H1 (cell line): ENCODE data around the gene IL17RA. TPM values are rescaled to one million over a fixed set of nuclear protein-coding genes. Genes with fewer than 3 reads are reported as not detected.

Source experiments
- BCL11A ChIP-seq, 2 experiments: IDR thresholded peaks; one replicate each; pipeline ENCODE4 v1.6.1; 2011; ENCODE audit warnings: low read depth in 2 of 2, low read length in 2 of 2, mild to moderate bottlenecking in 2 of 2
- HDAC2 ChIP-seq, 2 experiments: fragments of 300-600 bp in 1 of 2; sonication (generic) in 1 of 2; IDR thresholded peaks; 2 replicates each; pipeline ENCODE4 v1.6.1; 2011 to 2012; ENCODE audit warnings: low read depth in 2 of 2, low read length in 2 of 2, mild to moderate bottlenecking in 2 of 2, moderate library complexity in 2 of 2, borderline replicate concordance in 1 of 2, inconsistent platforms in 1 of 2
- HDAC6 ChIP-seq: IDR thresholded peaks from one replicate; pipeline ENCODE4 v1.7.1; 2012; ENCODE audit warnings: low read depth, mild to moderate bottlenecking, inconsistent platforms, low read length, moderate library complexity
- MAFK ChIP-seq: IDR thresholded peaks from 2 replicates; pipeline ENCODE4 v1.6.1; 2012; ENCODE audit warnings: low read depth, mild to moderate bottlenecking, improper control_type of control experiment, low read length
- TCF12 ChIP-seq: IDR thresholded peaks from 2 replicates; pipeline ENCODE4 v1.6.1; 2011; ENCODE audit warnings: low read depth, mild to moderate bottlenecking, low read length
- TEAD4 ChIP-seq: IDR thresholded peaks from 2 replicates; pipeline ENCODE4 v1.6.1; 2012; ENCODE audit warnings: low read depth, low read length, inconsistent platforms, mixed read lengths
- polyA plus RNA-seq, 7 experiments: library from polyadenylated mRNA; depleted of rRNA in 3 of 7; stranded (reverse) in 5 of 7; unstranded in 2 of 7; fragments of >200 nt in 5 of 7; fragments of 200-250 nt in 2 of 7; gene quantifications; 1 replicate in 5 of 7; 2 replicates in 1 of 7; 4 replicates in 1 of 7; pipeline versions ENCODE4 v1.2.1 to v1.2.3, GENCODE V29; 2011 to 2013; ENCODE audit warnings: missing spikeins in 2 of 7, mixed read lengths in 2 of 7
- total RNA-seq: library from RNA; stranded (reverse); fragmentation: NEBNext Ultra II Directional; extraction: Animal tissue kit (Norgen Biotek cat#: 25700); gene quantifications from 2 replicates; pipeline ENCODE4 v1.2.1, GENCODE V29; 2021

Gene IL17RA
- total and polyA plus RNA-seq, 2 of the 8 experiments (the other 6 are each of a cell fraction or from before 2014, with no cell fraction given) = 5.6 to 9.9 TPM

DNA sequence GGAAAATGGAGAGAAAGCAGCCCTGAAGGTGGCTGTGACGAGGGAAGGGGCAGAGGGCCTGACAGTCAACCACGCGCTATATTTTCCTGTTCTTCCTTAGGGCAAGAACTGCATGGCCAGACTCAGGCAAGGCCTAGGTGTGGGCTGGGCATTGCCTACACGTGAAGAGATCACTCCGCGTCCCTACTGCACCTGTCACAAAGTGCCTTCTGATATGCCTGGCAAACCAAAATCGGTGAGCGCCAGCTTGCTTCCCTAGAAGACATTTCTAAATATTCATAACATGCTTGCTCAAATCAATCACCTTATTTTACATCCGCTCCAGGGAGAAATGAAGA is 30.1 kb downstream of the IL17RA start (continued):
- TF ChIP-seq TCF12 = no peak
- TF ChIP-seq HDAC2 (IDR thresholded peaks at IDR 0.05; ENCODE audit: borderline replicate concordance in 1 of 2, low read depth in 2 of 2, low read length in 2 of 2) = no peak
- TF ChIP-seq TEAD4 = no peak
- TF ChIP-seq BCL11A (IDR thresholded peaks at IDR 0.05; ENCODE audit: low read depth in 2 of 2, low read length in 2 of 2) = no peak
- no peak for TF ChIP-seq MAFK
- no peak for TF ChIP-seq HDAC6
- TF ChIP-seq, all 59 proteins: peak for 0
